B cell (primary cell): ENCODE measurements around the gene ME1. TPM values are rescaled to one million over a fixed set of nuclear protein-coding genes. Genes with fewer than 3 reads are reported as not detected.

ENCODE experiments used
- ATAC-seq: fragments of 200-7000 bp; cut with Tn5 transposase; one replicate; pipeline ENCODE4 v1.10.0; 2021; ENCODE audit warnings: low read depth, mild to moderate bottlenecking, moderate number of reproducible peaks, moderate library complexity
- CTCF ChIA-PET: fragments of 350-600 bp; sonication (Branson Sonifier 250); formaldehyde crosslinking; loops from one replicate; lab custom pipeline; 2021; ENCODE audit warnings: antibody characterized with exemption, inconsistent platforms; lab: Charles Lee
- POLR2A ChIA-PET: fragments of 350-600 bp; sonication (Branson Sonifier 250); formaldehyde crosslinking; loops from one replicate; lab custom pipeline; 2021; ENCODE audit warnings: antibody characterized with exemption; lab: Charles Lee
- DNase-seq: peaks from one replicate; pipeline ENCODE4 v3.0.0; 2013
- H2AFZ ChIP-seq: 2 replicates; pipeline ENCODE4 v1.6.1; 2012; ENCODE audit warnings: mild to moderate bottlenecking, low read depth, low read length; ENCODE audit not compliant: insufficient read depth, poor library complexity, severe bottlenecking
- H3K27ac ChIP-seq, 2 donors: 1 replicate in 1 of 2; 2 replicates in 1 of 2; pipeline ENCODE4 v1.5.1; 2012 to 2013; ENCODE audit warnings: low read length in 2 of 2, mild to moderate bottlenecking in 2 of 2, moderate library complexity in 1 of 2
- H3K27me3 ChIP-seq, 4 experiments: fragments of 200-600 bp in 1 of 4; sonication (generic) in 1 of 4; replicated peaks in 1 of 4; 1 replicate in 2 of 4; 2 replicates in 2 of 4; pipeline versions ENCODE4 v1.6.1 to v1.7.0; 2013 to 2016; ENCODE audit warnings: low read length in 3 of 4, mild to moderate bottlenecking in 2 of 4, mixed read lengths in 1 of 4, moderate library complexity in 1 of 4; ENCODE audit not compliant: insufficient read depth in 4 of 4, control insufficient read depth in 3 of 4; ENCODE audit errors: control extremely low read depth in 1 of 4
- H3K36me3 ChIP-seq, 2 experiments: replicated peaks in 1 of 2; 1 replicate in 1 of 2; 2 replicates in 1 of 2; pipeline versions ENCODE4 v1.6.1 to v1.7.1; 2013; ENCODE audit warnings: low read length in 1 of 2; ENCODE audit not compliant: insufficient read depth in 2 of 2, control insufficient read depth in 1 of 2; ENCODE audit errors: control extremely low read depth in 1 of 2, extremely low read depth in 1 of 2
- H3K4me1 ChIP-seq, 2 donors: fragments of 200-600 bp in 1 of 2; sonication (generic) in 1 of 2; 1 replicate in 1 of 2; 2 replicates in 1 of 2; pipeline versions ENCODE4 v1.5.1 to v1.6.1; 2013 to 2017; ENCODE audit warnings: low read length in 2 of 2; ENCODE audit not compliant: control insufficient read depth in 2 of 2, insufficient read depth in 2 of 2
- H3K4me2 ChIP-seq: replicated peaks from 2 replicates; pipeline ENCODE3; 2012; ENCODE audit warnings: mild to moderate bottlenecking, low read depth, low read length; ENCODE audit not compliant: poor library complexity, severe bottlenecking
- H3K4me3 ChIP-seq, 5 experiments: fragments of 200-600 bp in 1 of 5; sonication (generic) in 1 of 5; 1 replicate in 3 of 5; 2 replicates in 2 of 5; pipeline versions ENCODE4 v1.5.1 to v1.7.0; 2011 to 2016; ENCODE audit warnings: low read length in 4 of 5, mild to moderate bottlenecking in 4 of 5, low read depth in 2 of 5, control low read depth in 1 of 5, moderate library complexity in 1 of 5; ENCODE audit not compliant: insufficient read depth in 1 of 5; ENCODE audit errors: control extremely low read depth in 1 of 5, extremely low read depth in 1 of 5
- H3K79me2 ChIP-seq: fragments of 200-600 bp; sonication (generic); one replicate; pipeline ENCODE4 v1.6.0; 2016; ENCODE audit warnings: low read length; ENCODE audit not compliant: control insufficient read depth, insufficient read depth
- H3K9ac ChIP-seq: fragments of 200-600 bp; sonication (generic); 2 replicates; pipeline ENCODE4 v1.6.1; 2017; ENCODE audit warnings: mild to moderate bottlenecking, low read length, moderate library complexity
- H3K9me3 ChIP-seq, 3 donors: one replicate each; pipeline versions ENCODE4 v1.6.1 to v1.7.1; 2013; ENCODE audit warnings: low read length in 2 of 3; ENCODE audit not compliant: control insufficient read depth in 2 of 3, insufficient read depth in 1 of 3; ENCODE audit errors: control extremely low read depth in 1 of 3
- H4K20me1 ChIP-seq: 2 replicates; pipeline ENCODE4 v1.6.0; 2012; ENCODE audit warnings: mild to moderate bottlenecking, low read length; ENCODE audit not compliant: insufficient read depth, control insufficient read depth, poor library complexity, severe bottlenecking
- H3K27ac Mint-ChIP-seq: one replicate; pipeline ENCODE4 v1.8.0; 2021; ENCODE audit warnings: mixed read lengths
- H3K27me3 Mint-ChIP-seq: one replicate; pipeline ENCODE4 v1.8.0; 2021; ENCODE audit warnings: mixed read lengths
- H3K4me1 Mint-ChIP-seq: one replicate; pipeline ENCODE4 v1.8.0; 2021; ENCODE audit warnings: mixed read lengths
- H3K4me3 Mint-ChIP-seq: one replicate; pipeline ENCODE4 v1.8.0; 2021; ENCODE audit warnings: mixed read lengths
- H3K9me3 Mint-ChIP-seq: one replicate; pipeline ENCODE4 v1.8.0; 2022; ENCODE audit warnings: mixed read lengths; ENCODE audit not compliant: insufficient read depth
- CTCF ChIP-seq: fragments of 200-600 bp; IDR thresholded peaks from one replicate; pipeline ENCODE4 v1.8.0; 2022; ENCODE audit warnings: antibody characterized with exemption, mild to moderate bottlenecking
- EZH2 ChIP-seq: IDR thresholded peaks from 2 replicates; pipeline ENCODE4 v1.6.1; 2012; ENCODE audit warnings: borderline replicate concordance, low read depth, mild to moderate bottlenecking, moderate library complexity, low read length; ENCODE audit not compliant: insufficient read depth, poor library complexity, severe bottlenecking
- WGBS: methylation state at CpG from one replicate; pipeline ENCODE4 v1.1.5; 2013; ENCODE audit warnings: missing lambda C conversion rate; ENCODE audit not compliant: insufficient coverage; 5-methylcytosine and 5-hydroxymethylcytosine counted together
- intact Hi-C: fragments of 100-400 bp; cut with micrococcal nuclease; formaldehyde crosslinking; loops from one replicate; pipeline ENCODE4 v1.10.0; 2022
- polyA plus RNA-seq: library from polyadenylated mRNA; depleted of rRNA; stranded (reverse); fragments of >200 nt; gene quantifications from 2 replicates; pipeline ENCODE4 v1.2.3, GENCODE V29; 2012
- total RNA-seq, 2 donors: library from RNA; stranded (reverse); fragments of 120-200 nt in 1 of 2; gene quantifications; 1 replicate in 1 of 2; 2 replicates in 1 of 2; pipeline versions ENCODE4 v1.2.3 to v1.2.4, GENCODE V29; 2013 to 2022

ME1 gene
- total and polyA plus RNA-seq, 2 donors (not counting 1 experiment from before 2014, with no cell fraction given), result not detected

- Histone ChIP-seq H3K79me2 (peaks cover 21% of the 10 kb centered on the region), H3K27ac (no peak overlapping the region), H3K27me3 (no peaks in the 10 kb centered on the region), H4K20me1 (no peaks in the 10 kb centered on the region), H3K4me3 (no peak overlapping the region), H3K36me3 (peaks cover 8 to 10% of the 10 kb centered on the region in 2 experiments), H3K9me3 (no peaks in the 10 kb centered on the region), H3K4me1 (peaks cover 14 to 16% of the 10 kb centered on the region in 2 donors), H2AFZ (no peak overlapping the region), H3K9ac (no peak overlapping the region), H3K4me2 (no peak overlapping the region)
- no CpG with 5 or more reads among the region's 6 CpGs for WGBS
- TF ChIP-seq CTCF (no peak), EZH2 (no peak)
- intact Hi-C loops, result loop anchor here (5.0 to 10.0 kb wide), 2 partner anchors 664 to 1438 kb away; partner anchors contain the start of genes CYB5R4, RIPPLY2 and TENT5A
- Mint-ChIP-seq H3K4me3 (no peak overlapping the region), H3K27ac (no peak overlapping the region), H3K27me3 (no peaks in the 10 kb centered on the region), H3K9me3 (no peaks in the 10 kb centered on the region), H3K4me1 (peaks cover 31% of the 10 kb centered on the region)
- ChIA-PET POLR2A (no interaction called here), CTCF (interaction anchor here (7.4 kb wide), 1 partner anchor 124 kb away, joined by 52 read pairs; the partner anchor contains the start of genes DOP1A and UBE3D)
- DNase-seq (no peak), ATAC-seq (no peak)
Observed at GRCh38 chr6:83190626-83191025, 240.2 kb downstream of the ME1 start.

- Histone ChIP-seq H4K20me1 (no peaks in the 10 kb centered on the region), H3K27ac (no peak overlapping the region), H3K9me3 (no peaks in the 10 kb centered on the region), H3K4me2 (no peak overlapping the region), H3K36me3 (peaks cover 11 to 22% of the 10 kb centered on the region in 2 experiments), H3K9ac (no peak overlapping the region), H2AFZ (no peak overlapping the region), H3K79me2 (peaks cover 21% of the 10 kb centered on the region), H3K27me3 (no peaks in the 10 kb centered on the region), H3K4me3 (no peak overlapping the region), H3K4me1 (peaks cover 9% of the 10 kb centered on the region in 2 donors)
- H3K4me3 Mint-ChIP-seq, result no peak overlapping the region
- H3K9me3 Mint-ChIP-seq, result no peaks in the 10 kb centered on the region
- DNase-seq (no peak), ATAC-seq (no peak)
- ChIA-PET CTCF (interaction anchor here (0.7 to 7.4 kb wide), 4 partner anchors 31 to 1033 kb away, joined by 3 to 52 read pairs (median 3); partner anchors contain the start of genes DOP1A and UBE3D), POLR2A (no interaction called here)
- no peak overlapping the region for H3K27ac Mint-ChIP-seq
- intact Hi-C loops, result no loop called here
- TF ChIP-seq CTCF (no peak), EZH2 (no peak)
- no peaks in the 10 kb centered on the region for H3K27me3 Mint-ChIP-seq
- H3K4me1 Mint-ChIP-seq, result peaks cover 19% of the 10 kb centered on the region
- 95% methylated on average over 3 of the region's 3 CpGs for WGBS
Observed at GRCh38 chr6:83188501-83188900, 242.3 kb downstream of the ME1 start.
